ENCODE data around the gene NUDT8. TPM values are rescaled to one million over a fixed set of nuclear protein-coding genes. Genes with fewer than 3 reads are reported as not detected.
A peak's percentile ranks its signal among the peaks of the same experiment; 100 is the strongest.

The NUDT8 gene
- total and polyA plus RNA-seq, 9 of the 15 experiments (the other 6 are each of a cell fraction or from before 2014, with no cell fraction given): 0.23 to 27.8 (median 5.0) TPM

GRCh38 chr11:67648796-67649613 is 19.3 kb upstream of the NUDT8 start:
- no peaks in the 10 kb centered on the region for H3K9me1 ChIP-seq (ENCODE audit: control insufficient read depth, insufficient read depth, low read length)
- BruUV-seq (replicated peaks): no TSS peak
- no peak overlapping the region for H3K4me2 ChIP-seq (ENCODE audit: insufficient read depth, low read length)
- ATAC-seq: no peak
- H4K20me1 ChIP-seq (replicated peaks; ENCODE audit: control insufficient read depth, insufficient read depth, low read length): peaks cover 3% of the 10 kb centered on the region; the same call in 1 of the 2 replicates
- TF ChIP-seq CHD4 (IDR thresholded peaks at IDR 0.05; ENCODE audit: insufficient read depth, insufficient replicate concordance, low read depth, low read length, poor library complexity, severe bottlenecking): no peak
- TF ChIP-seq PHTF2 (CRISPR knock-in tag; IDR thresholded peaks at IDR 0.05): no peak
- TF ChIP-seq ZNF644 (tag; IDR thresholded peaks at IDR 0.05; ENCODE audit: low read depth): no peak
- TF ChIP-seq NFIC (IDR thresholded peaks at IDR 0.05): peak; percentile 21; the same call in 1 of the 2 replicates
- TF ChIP-seq YY1 (IDR thresholded peaks at IDR 0.05; ENCODE audit: borderline replicate concordance in 1 of 3, control insufficient read depth in 1 of 3, extremely low read depth in 1 of 3, insufficient read depth in 3 of 3, insufficient read length in 1 of 3, insufficient replicate concordance in 2 of 3, low read depth in 1 of 3, low read length in 2 of 3): no peak
- no peak for TF ChIP-seq ZNF436 (CRISPR knock-in tag; IDR thresholded peaks at IDR 0.05)
- TF ChIP-seq ZBTB7A (IDR thresholded peaks at IDR 0.05; ENCODE audit: borderline replicate concordance, control insufficient read depth, low read depth, low read length): peak; percentile 54
- no peak for TF ChIP-seq C11orf30 (IDR thresholded peaks at IDR 0.05; ENCODE audit: low read depth)
- TF ChIP-seq ZNF699 (CRISPR knock-in tag; IDR thresholded peaks at IDR 0.05; ENCODE audit: insufficient replicate concordance): no peak
- DNase-seq (ENCODE audit: extremely low read depth in 1 of 4, low spot score in 3 of 4): no peak
- in situ Hi-C loops (cut with MboI): no loop called here
- CTCF ChIA-PET (ENCODE audit: low intra/inter-chr PET ratio): interaction anchor here (1.4 kb wide), 1 partner anchor 10 kb away, joined by 4 read pairs; no protein-coding TSS in a partner anchor
- no peak overlapping the region for H2AFZ ChIP-seq (ENCODE audit: low read depth, low read length)
- H3K4me1 ChIP-seq (replicated peaks in 1 of 2; ENCODE audit: control insufficient read depth in 2 of 2, insufficient read depth in 2 of 2, low read length in 2 of 2): peaks cover 0 to 43% of the 10 kb centered on the region in 2 experiments; a peak in 2 of 5 replicates
- 0 out of 4 replicates have a peak overlapping the region, but pooled peaks of 1 of the 2 experiments have one; percentile 17 for H3K9ac ChIP-seq (ENCODE audit: insufficient read depth in 1 of 2, low read depth in 2 of 2, low read length in 2 of 2)
- no peaks in the 10 kb centered on the region for H3K36me3 ChIP-seq (ENCODE audit: control insufficient read depth, insufficient read depth, low read length)
- peaks cover 2 to 18% of the 10 kb centered on the region in 2 experiments; a peak in 3 of 5 replicates for H3K27me3 ChIP-seq (ENCODE audit: control insufficient read depth in 2 of 2, insufficient read depth in 2 of 2, low read length in 2 of 2)
- no peak overlapping the region for H3K27ac ChIP-seq (ENCODE audit: extremely low read depth, low read depth, low read length)
- no peak overlapping the region for H3K4me3 ChIP-seq
- POLR2A ChIA-PET: interaction anchor here (0.6 to 1.2 kb wide), 3 partner anchors 11 to 237 kb away, joined by 3 to 4 read pairs (median 3); no protein-coding TSS in a partner anchor
- WGBS (ENCODE audit: insufficient coverage, low coverage, missing lambda C conversion rate): 36% methylated on average over 12 of the region's 12 CpGs
- FAIRE-seq: no peak
- H3K9me3 ChIP-seq (replicated peaks; ENCODE audit: control insufficient read depth, insufficient read depth, low read depth, low read length): no peaks in the 10 kb centered on the region; the same call in none of the 2 replicates
- H3K79me2 ChIP-seq (ENCODE audit: control insufficient read depth, insufficient read depth, low read length): no peaks in the 10 kb centered on the region
- intact Hi-C loops (cut with micrococcal nuclease): loop anchor here (10.0 kb wide), 1 partner anchor 156 kb away; no protein-coding TSS in a partner anchor

Measured in K562 (cell line).